WTC11 (cell line): Measurements from ENCODE around the gene OR4N5.

Source experiments
- CTCF ChIP-seq: fragments of 200-600 bp; IDR thresholded peaks from 2 replicates; pipeline ENCODE4 v1.8.0; 2022; ENCODE audit warnings: antibody characterized with exemption
- TF ChIP-seq, protein P1 (sequence below): sonication (generic); formaldehyde crosslinking; IDR thresholded peaks from 2 replicates; pipeline ENCODE4 v1.8.1; 2023; ENCODE audit warnings: mild to moderate bottlenecking, missing genetic modification reagents, moderate library complexity

- TF ChIP-seq, protein P1, sequence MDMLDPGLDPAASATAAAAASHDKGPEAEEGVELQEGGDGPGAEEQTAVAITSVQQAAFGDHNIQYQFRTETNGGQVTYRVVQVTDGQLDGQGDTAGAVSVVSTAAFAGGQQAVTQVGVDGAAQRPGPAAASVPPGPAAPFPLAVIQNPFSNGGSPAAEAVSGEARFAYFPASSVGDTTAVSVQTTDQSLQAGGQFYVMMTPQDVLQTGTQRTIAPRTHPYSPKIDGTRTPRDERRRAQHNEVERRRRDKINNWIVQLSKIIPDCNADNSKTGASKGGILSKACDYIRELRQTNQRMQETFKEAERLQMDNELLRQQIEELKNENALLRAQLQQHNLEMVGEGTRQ (CRISPR knock-in tag) = no peak
- no peak for TF ChIP-seq CTCF
These were observed 52.8 kb downstream of the OR4N5 start for GRCh38 chr14:20191396-20191795.
